H1 (cell line): ENCODE data around the gene PAFAH1B1. TPM values are rescaled to one million over a fixed set of nuclear protein-coding genes. Genes with fewer than 3 reads are reported as not detected.

ENCODE experiments used
- BACH1 ChIP-seq: IDR thresholded peaks from 2 replicates; pipeline ENCODE4 v1.6.1; 2012; ENCODE audit warnings: low read length, improper control_type of control experiment
- BCL11A ChIP-seq, 2 experiments: IDR thresholded peaks; one replicate each; pipeline ENCODE4 v1.6.1; 2011; ENCODE audit warnings: low read depth in 2 of 2, low read length in 2 of 2, mild to moderate bottlenecking in 2 of 2
- CHD1 ChIP-seq: IDR thresholded peaks from 2 replicates; pipeline ENCODE4 v1.6.1; 2012; ENCODE audit warnings: low read depth, low read length, improper control_type of control experiment
- CHD2 ChIP-seq: IDR thresholded peaks from 2 replicates; pipeline ENCODE4 v1.6.1; 2012; ENCODE audit warnings: low read length, improper control_type of control experiment
- CREB1 ChIP-seq: IDR thresholded peaks from 2 replicates; pipeline ENCODE4 v1.6.1; 2012; ENCODE audit warnings: inconsistent platforms
- CTBP2 ChIP-seq: IDR thresholded peaks from 2 replicates; pipeline ENCODE4 v1.7.0; 2011; ENCODE audit warnings: borderline replicate concordance, mild to moderate bottlenecking, moderate library complexity, mixed read lengths, low read length; ENCODE audit not compliant: insufficient read depth, insufficient read length
- EP300 ChIP-seq, 2 experiments: IDR thresholded peaks; 1 replicate in 1 of 2; 2 replicates in 1 of 2; pipeline ENCODE4 v1.6.1; 2011 to 2012; ENCODE audit warnings: low read depth in 2 of 2, low read length in 2 of 2, mild to moderate bottlenecking in 2 of 2, borderline replicate concordance in 1 of 2, inconsistent platforms in 1 of 2, moderate library complexity in 1 of 2
- GTF2F1 ChIP-seq: IDR thresholded peaks from 2 replicates; pipeline ENCODE4 v1.6.1; 2012; ENCODE audit warnings: low read depth, low read length, improper control_type of control experiment, borderline replicate concordance
- JUND ChIP-seq: IDR thresholded peaks from 2 replicates; pipeline ENCODE4 v1.6.1; 2011; ENCODE audit warnings: mild to moderate bottlenecking, improper control_type of control experiment, low read length
- KDM1A ChIP-seq: fragments of 200-600, 300-600 bp; sonication (generic); IDR thresholded peaks from 2 replicates; pipeline ENCODE4 v1.7.1; 2016; ENCODE audit warnings: mild to moderate bottlenecking, low read length, borderline replicate concordance
- MAFK ChIP-seq: IDR thresholded peaks from 2 replicates; pipeline ENCODE4 v1.6.1; 2012; ENCODE audit warnings: low read depth, mild to moderate bottlenecking, improper control_type of control experiment, low read length
- NRF1 ChIP-seq: IDR thresholded peaks from 2 replicates; pipeline ENCODE4 v1.6.1; 2011; ENCODE audit warnings: mild to moderate bottlenecking, low read depth, low read length, improper control_type of control experiment
- POLR2A ChIP-seq, 2 experiments: IDR thresholded peaks; 1 replicate in 1 of 2; 2 replicates in 1 of 2; pipeline ENCODE4 v1.6.1; 2011; ENCODE audit warnings: low read depth in 2 of 2, low read length in 2 of 2, mild to moderate bottlenecking in 2 of 2; ENCODE audit errors: control extremely low read depth in 1 of 2
- RAD21 ChIP-seq, 2 experiments: IDR thresholded peaks in 1 of 2; conservative IDR thresholded peaks in 1 of 2; 2 replicates each; pipeline ENCODE4 v1.6.1; 2011; ENCODE audit warnings: low read depth in 2 of 2, low read length in 2 of 2, improper control_type of control experiment in 1 of 2, inconsistent platforms in 1 of 2, mild to moderate bottlenecking in 1 of 2, moderate library complexity in 1 of 2
- RFX5 ChIP-seq: IDR thresholded peaks from 2 replicates; pipeline ENCODE4 v1.6.1; 2011; ENCODE audit warnings: low read depth, low read length, improper control_type of control experiment, borderline replicate concordance
- RXRA ChIP-seq: IDR thresholded peaks from 2 replicates; pipeline ENCODE4 v1.6.1; 2011; ENCODE audit warnings: low read depth, mild to moderate bottlenecking, low read length, moderate library complexity; ENCODE audit not compliant: insufficient read depth
- SIX5 ChIP-seq: IDR thresholded peaks from 2 replicates; pipeline ENCODE4 v1.6.1; 2011; ENCODE audit warnings: mild to moderate bottlenecking, low read depth, low read length
- SP1 ChIP-seq: IDR thresholded peaks from 2 replicates; pipeline ENCODE4 v1.6.1; 2011; ENCODE audit warnings: low read depth, low read length
- SP2 ChIP-seq: IDR thresholded peaks from 2 replicates; pipeline ENCODE4 v1.6.1; 2012; ENCODE audit warnings: mild to moderate bottlenecking, low read length, inconsistent platforms
- SRF ChIP-seq: IDR thresholded peaks from 2 replicates; pipeline ENCODE4 v1.6.1; 2011; ENCODE audit warnings: mild to moderate bottlenecking, low read depth, low read length, moderate library complexity
- SUZ12 ChIP-seq: fragments of 200-600 bp; sonication (generic); IDR thresholded peaks from 2 replicates; pipeline ENCODE4 v1.6.1; 2012; ENCODE audit warnings: mild to moderate bottlenecking, inconsistent platforms, low read length, moderate library complexity, mixed read lengths
- TAF7 ChIP-seq: optimal IDR thresholded peaks from 2 replicates; pipeline ENCODE3; 2011; ENCODE audit warnings: low read depth, mild to moderate bottlenecking, inconsistent platforms, low read length, moderate library complexity, borderline replicate concordance
- TCF12 ChIP-seq: IDR thresholded peaks from 2 replicates; pipeline ENCODE4 v1.6.1; 2011; ENCODE audit warnings: low read depth, mild to moderate bottlenecking, low read length
- ZNF274 ChIP-seq: IDR thresholded peaks from 2 replicates; pipeline ENCODE4 v1.7.0; 2012; ENCODE audit warnings: low read length, borderline replicate concordance; ENCODE audit errors: extremely low read depth
- polyA plus RNA-seq, 7 experiments: library from polyadenylated mRNA; depleted of rRNA in 3 of 7; stranded (reverse) in 5 of 7; unstranded in 2 of 7; fragments of >200 nt in 5 of 7; fragments of 200-250 nt in 2 of 7; gene quantifications; 1 replicate in 5 of 7; 2 replicates in 1 of 7; 4 replicates in 1 of 7; pipeline versions ENCODE4 v1.2.1 to v1.2.3, GENCODE V29; 2011 to 2013; ENCODE audit warnings: missing spikeins in 2 of 7, mixed read lengths in 2 of 7
- total RNA-seq: library from RNA; stranded (reverse); fragmentation: NEBNext Ultra II Directional; extraction: Animal tissue kit (Norgen Biotek cat#: 25700); gene quantifications from 2 replicates; pipeline ENCODE4 v1.2.1, GENCODE V29; 2021
- TF ChIP-seq, protein P1 (sequence below): IDR thresholded peaks from 2 replicates; pipeline ENCODE4 v1.6.1; 2012; ENCODE audit warnings: inconsistent platforms

The PAFAH1B1 gene
- total and polyA plus RNA-seq, 2 of the 8 experiments (the other 6 are each of a cell fraction or from before 2014, with no cell fraction given), result 42.0 to 152 TPM

DNA sequence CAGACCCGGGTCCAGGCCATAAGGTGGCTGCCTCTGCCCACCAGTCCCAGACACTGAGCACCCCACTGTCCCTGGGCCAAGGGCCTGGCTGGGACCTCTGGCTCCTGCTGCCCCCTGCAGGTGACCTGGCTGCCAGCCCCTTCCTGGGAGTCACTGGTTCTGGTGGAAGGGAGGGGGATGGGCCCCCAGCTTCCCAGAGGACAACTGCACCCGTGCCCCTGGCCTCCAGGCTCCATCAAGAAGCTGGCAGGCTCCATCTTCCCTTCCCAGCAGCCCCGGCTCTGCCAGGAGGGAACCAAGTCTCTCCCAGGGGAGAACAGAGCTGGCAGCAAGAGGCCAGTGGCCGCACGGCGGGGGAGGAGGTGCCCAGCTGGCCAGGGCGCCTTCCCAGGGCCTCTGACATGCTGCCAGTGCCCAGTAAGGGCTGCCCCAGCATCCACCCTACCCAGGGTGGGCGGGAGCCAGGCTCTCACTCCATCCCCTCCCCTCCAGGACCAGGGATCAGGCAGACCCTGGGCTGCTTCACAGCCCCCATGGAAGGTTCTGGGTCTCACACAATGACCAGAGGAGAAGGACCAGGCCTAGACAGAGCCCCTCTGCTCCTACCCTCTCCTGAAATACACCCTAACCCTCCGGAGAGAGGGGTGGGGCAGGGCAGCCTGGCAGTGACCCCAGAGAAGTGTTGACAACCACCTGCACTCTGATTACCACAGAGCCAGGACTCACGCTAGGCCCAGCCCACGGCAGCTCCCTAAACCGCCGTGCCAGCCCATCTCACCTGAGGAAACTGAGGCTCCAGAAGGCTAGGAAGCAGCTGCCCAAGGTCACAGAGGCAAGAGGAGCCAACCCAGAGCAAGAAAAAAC, 114.5 kb downstream of the PAFAH1B1 start (continued):
- TF ChIP-seq TAF7, result no peak
- TF ChIP-seq KDM1A, result no peak
- TF ChIP-seq RXRA, result no peak
- TF ChIP-seq CREB1, result peak; percentile 38; the same call in 1 of the 2 replicates
- TF ChIP-seq RAD21 (IDR thresholded peaks at IDR 0.05 in 1 of 2, conservative IDR thresholded peaks at IDR 0.05 in 1 of 2; ENCODE audit: low read depth in 2 of 2, low read length in 2 of 2), result peak; percentile 62 to 77
- TF ChIP-seq SIX5, result no peak
- no peak for TF ChIP-seq BACH1
- TF ChIP-seq JUND, result 0 out of 2 replicates have a peak, but pooled peaks have one; percentile 9
- TF ChIP-seq SP1, result no peak
- TF ChIP-seq SP2, result no peak
- TF ChIP-seq GTF2F1, result no peak
- no peak for TF ChIP-seq NRF1
- no peak for TF ChIP-seq EP300 (IDR thresholded peaks at IDR 0.05; ENCODE audit: borderline replicate concordance in 1 of 2, low read depth in 2 of 2, low read length in 2 of 2)
- TF ChIP-seq CHD1, result no peak
- TF ChIP-seq ZNF274, result no peak
- no peak for TF ChIP-seq MAFK
- no peak for TF ChIP-seq SRF
- TF ChIP-seq, protein P1, sequence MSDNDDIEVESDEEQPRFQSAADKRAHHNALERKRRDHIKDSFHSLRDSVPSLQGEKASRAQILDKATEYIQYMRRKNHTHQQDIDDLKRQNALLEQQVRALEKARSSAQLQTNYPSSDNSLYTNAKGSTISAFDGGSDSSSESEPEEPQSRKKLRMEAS, result no peak
- no peak for TF ChIP-seq TCF12
- TF ChIP-seq CHD2, result no peak
- TF ChIP-seq CTBP2, result peak; percentile 33
- TF ChIP-seq RFX5, result no peak
- TF ChIP-seq BCL11A (IDR thresholded peaks at IDR 0.05; ENCODE audit: low read depth in 2 of 2, low read length in 2 of 2), result no peak
- TF ChIP-seq POLR2A (IDR thresholded peaks at IDR 0.05; ENCODE audit: control extremely low read depth in 1 of 2, low read depth in 2 of 2, low read length in 2 of 2), result no peak
- no peak for TF ChIP-seq SUZ12
